IMR-90 (cell line): ENCODE results near the gene ELF2. TPM values are rescaled to one million over a fixed set of nuclear protein-coding genes. Genes with fewer than 3 reads are reported as not detected.
"Not testable (repeated sequence)": the region's sequence is repeated elsewhere in the genome, so short reads cannot be mapped to it uniquely, and the experiment has no call there.

ENCODE experiments used
- ATAC-seq: fragments of 200-7000 bp; cut with Tn5 transposase; 2 replicates; pipeline ENCODE4 v1.9.1; 2020; ENCODE audit warnings: low read depth, mild to moderate bottlenecking, moderate library complexity
- BruUV-seq: library from RNA; stranded (reverse); fragments of 400-500 nt; replicated peaks from 2 replicates; lab custom pipeline; 2021; lab: Mats Ljungman, UMichigan
- CTCF ChIA-PET: fragments of 300-600 bp; formaldehyde crosslinking; extraction: SDS; loops from one replicate; lab custom pipeline; 2021; ENCODE audit warnings: antibody characterized with exemption; lab: Yijun Ruan, JAX
- POLR2A ChIA-PET: fragments of 300-600 bp; sonication (Branson Sonifier 250); formaldehyde crosslinking; loops from one replicate; lab custom pipeline; 2022; ENCODE audit warnings: antibody characterized with exemption; ENCODE audit not compliant: unreplicated experiment; lab: Charles Lee
- DNase-seq: peaks from one replicate; pipeline ENCODE4 v3.0.0; 2013
- H2AFZ ChIP-seq: replicated peaks from 2 replicates; pipeline ENCODE3; 2013; ENCODE audit warnings: low read length, mild to moderate bottlenecking; ENCODE audit not compliant: poor library complexity
- H2AK5ac ChIP-seq: 2 replicates; pipeline ENCODE4 v1.6.1; 2013; ENCODE audit warnings: low read depth, low read length, inconsistent platforms
- H2AK9ac ChIP-seq: replicated peaks from 2 replicates; pipeline ENCODE3; 2013; ENCODE audit warnings: mild to moderate bottlenecking, low read depth, low read length, moderate library complexity; ENCODE audit not compliant: poor library complexity
- H2BK120ac ChIP-seq: 2 replicates; pipeline ENCODE4 v1.6.1; 2013; ENCODE audit warnings: low read depth, low read length, inconsistent platforms
- H2BK15ac ChIP-seq: 3 replicates; pipeline ENCODE4 v1.6.1; 2013; ENCODE audit warnings: low read depth, low read length, inconsistent platforms
- H2BK20ac ChIP-seq: 2 replicates; pipeline ENCODE4 v1.6.1; 2013; ENCODE audit warnings: low read depth, mild to moderate bottlenecking, inconsistent platforms, low read length, moderate library complexity
- H2BK5ac ChIP-seq: 2 replicates; pipeline ENCODE4 v1.6.1; 2013; ENCODE audit warnings: mild to moderate bottlenecking, low read depth, low read length, inconsistent platforms; ENCODE audit not compliant: poor library complexity, severe bottlenecking
- H3K14ac ChIP-seq: replicated peaks from 2 replicates; pipeline ENCODE4 v1.6.1; 2013; ENCODE audit warnings: low read depth, low read length, inconsistent platforms
- H3K18ac ChIP-seq: 2 replicates; pipeline ENCODE4 v1.6.1; 2013; ENCODE audit warnings: low read depth, low read length, control low read depth
- H3K23ac ChIP-seq: 2 replicates; pipeline ENCODE4 v1.6.1; 2013; ENCODE audit warnings: low read depth, low read length, inconsistent platforms
- H3K27ac ChIP-seq: 2 replicates; pipeline ENCODE4 v1.5.1; 2013; ENCODE audit warnings: mild to moderate bottlenecking, control low read depth, low read length; ENCODE audit not compliant: insufficient read depth
- H3K27me3 ChIP-seq: 2 replicates; pipeline ENCODE4 v1.6.1; 2013; ENCODE audit warnings: low read length; ENCODE audit not compliant: control insufficient read depth, insufficient read depth
- H3K36me3 ChIP-seq: 2 replicates; pipeline ENCODE4 v1.6.1; 2013; ENCODE audit warnings: low read length, mixed read lengths; ENCODE audit not compliant: control insufficient read depth, insufficient read depth
- H3K4ac ChIP-seq: 2 replicates; pipeline ENCODE4 v1.6.1; 2013; ENCODE audit warnings: low read depth, low read length, inconsistent platforms
- H3K4me1 ChIP-seq: 2 replicates; pipeline ENCODE4 v1.6.1; 2013; ENCODE audit warnings: low read length, mixed read lengths; ENCODE audit not compliant: control insufficient read depth, insufficient read depth
- H3K4me2 ChIP-seq: 2 replicates; pipeline ENCODE4 v1.6.1; 2013; ENCODE audit warnings: low read depth, mild to moderate bottlenecking, control low read depth, low read length, moderate library complexity
- H3K4me3 ChIP-seq: 2 replicates; pipeline ENCODE4 v1.5.1; 2013; ENCODE audit warnings: low read depth, mild to moderate bottlenecking, control low read depth, low read length, moderate library complexity; ENCODE audit not compliant: insufficient read depth
- H3K56ac ChIP-seq: 2 replicates; pipeline ENCODE4 v1.6.1; 2013; ENCODE audit warnings: low read length, inconsistent platforms; ENCODE audit not compliant: insufficient read depth; ENCODE audit errors: extremely low read depth
- H3K79me1 ChIP-seq, 2 experiments: 2 replicates each; pipeline ENCODE4 v1.6.1; 2013; ENCODE audit warnings: low read length in 2 of 2, inconsistent platforms in 1 of 2, low read depth in 1 of 2
- H3K9ac ChIP-seq: 2 replicates; pipeline ENCODE4 v1.6.1; 2013; ENCODE audit warnings: low read depth, low read length, control low read depth
- H3K9me1 ChIP-seq: 2 replicates; pipeline ENCODE4 v1.6.1; 2013; ENCODE audit warnings: low read length, inconsistent platforms; ENCODE audit not compliant: insufficient read depth
- H3K9me3 ChIP-seq: 2 replicates; pipeline ENCODE4 v1.6.1; 2013; ENCODE audit warnings: low read length; ENCODE audit not compliant: control insufficient read depth, insufficient read depth
- H4K20me1 ChIP-seq: 2 replicates; pipeline ENCODE4 v1.6.1; 2013; ENCODE audit warnings: low read length, inconsistent platforms; ENCODE audit not compliant: insufficient read depth
- H4K5ac ChIP-seq: 2 replicates; pipeline ENCODE4 v1.6.1; 2013; ENCODE audit warnings: mild to moderate bottlenecking, low read depth, low read length, control low read depth
- H4K8ac ChIP-seq, 2 experiments: 2 replicates each; pipeline ENCODE4 v1.6.1; 2013; ENCODE audit warnings: low read depth in 2 of 2, low read length in 2 of 2, control low read depth in 1 of 2, inconsistent platforms in 1 of 2
- H4K91ac ChIP-seq: 2 replicates; pipeline ENCODE4 v1.6.1; 2013; ENCODE audit warnings: low read depth, low read length, inconsistent platforms; ENCODE audit not compliant: insufficient read depth
- WGBS, 2 experiments: methylation state at CpG; one replicate each; pipeline versions ENCODE4 v1.1.5 to v1.1.7; 2013; ENCODE audit warnings: missing lambda C conversion rate in 2 of 2; ENCODE audit not compliant: insufficient read length in 1 of 2; ENCODE audit errors: extremely low coverage in 2 of 2; 5-methylcytosine and 5-hydroxymethylcytosine counted together
- dilution Hi-C: fragments of 300-500 bp; cut with HindIII; formaldehyde crosslinking; loops from one replicate; pipeline ENCODE4 v1.14.3; 2018; ENCODE audit warnings: low sequenced_read_pairs; ENCODE audit not compliant: unreplicated experiment
- in situ Hi-C: fragments of 300-500 bp; cut with MboI; formaldehyde crosslinking; loops from 3 replicates; pipeline ENCODE4 v1.14.3; 2019; ENCODE audit warnings: low sequenced_read_pairs, inconsistent platforms, mixed read lengths
- intact Hi-C: fragments of 100-400 bp; cut with micrococcal nuclease; formaldehyde crosslinking; loops from 2 replicates; pipeline ENCODE4 v1.10.0; 2022
- polyA plus RNA-seq, 3 experiments: library from polyadenylated mRNA; depleted of rRNA; stranded (reverse); fragments of >200 nt; gene quantifications; 2 replicates each; pipeline ENCODE4 v1.2.3, GENCODE V29; 2012; ENCODE audit warnings: low replicate concordance in 1 of 3
- total RNA-seq: library from RNA; depleted of rRNA; stranded (reverse); fragments of >200 nt; gene quantifications from 2 replicates; pipeline ENCODE4 v1.2.3, GENCODE V29; 2012

ELF2 gene
- total and polyA plus RNA-seq, 2 of the 4 experiments (the other 2 are of a cell fraction) = 14.5 to 42.3 TPM

- in situ Hi-C loops, H4K20me1 ChIP-seq, H4K91ac ChIP-seq, H4K5ac ChIP-seq, H3K27ac ChIP-seq, H3K9ac ChIP-seq, H3K4me2 ChIP-seq, H3K56ac ChIP-seq, H3K18ac ChIP-seq, H2BK120ac ChIP-seq, H3K9me1 ChIP-seq, H2AK5ac ChIP-seq, DNase-seq, intact Hi-C loops, H3K9me3 ChIP-seq, H3K14ac ChIP-seq, H3K4ac ChIP-seq, H4K8ac ChIP-seq, H3K36me3 ChIP-seq, H3K79me1 ChIP-seq, H3K27me3 ChIP-seq, H3K4me1 ChIP-seq, BruUV-seq, dilution Hi-C loops, H2BK5ac ChIP-seq, H2BK15ac ChIP-seq, H2AK9ac ChIP-seq, POLR2A ChIA-PET, H3K4me3 ChIP-seq, H2BK20ac ChIP-seq, ATAC-seq, H2AFZ ChIP-seq, H3K23ac ChIP-seq: not testable (repeated sequence)
- CTCF ChIA-PET = interaction anchor here (0.6 to 0.7 kb wide), 3 partner anchors 31 to 85 kb away, joined by 3 read pairs; no protein-coding TSS in a partner anchor
- WGBS, 2 experiments = 100% methylated on average over 1 of the region's 4 CpGs; no CpG with 5 or more reads in 1 of the 2 experiments
Measured at GRCh38 chr4:139197214-139197613, 20.2 kb upstream of the ELF2 start.
